ENCODE results near the gene COX11.

COX11 gene

GRCh38 chr17:54967621-54968261 lies 713 bp downstream of the COX11 start:
- no peak for FAIRE-seq

GRCh38 chr17:54956791-54957190 lies 11.7 kb downstream of the COX11 start:
- FAIRE-seq, result no peak

GRCh38 chr17:54951286-54951685 lies 17.2 kb downstream of the COX11 start:
- FAIRE-seq, result no peak

- no peak for FAIRE-seq
These were observed 18.3 kb downstream of the COX11 start for GRCh38 chr17:54950116-54950515.

- FAIRE-seq, result no peak
These were observed 20.1 kb downstream of the COX11 start for GRCh38 chr17:54948380-54948779.

DNA sequence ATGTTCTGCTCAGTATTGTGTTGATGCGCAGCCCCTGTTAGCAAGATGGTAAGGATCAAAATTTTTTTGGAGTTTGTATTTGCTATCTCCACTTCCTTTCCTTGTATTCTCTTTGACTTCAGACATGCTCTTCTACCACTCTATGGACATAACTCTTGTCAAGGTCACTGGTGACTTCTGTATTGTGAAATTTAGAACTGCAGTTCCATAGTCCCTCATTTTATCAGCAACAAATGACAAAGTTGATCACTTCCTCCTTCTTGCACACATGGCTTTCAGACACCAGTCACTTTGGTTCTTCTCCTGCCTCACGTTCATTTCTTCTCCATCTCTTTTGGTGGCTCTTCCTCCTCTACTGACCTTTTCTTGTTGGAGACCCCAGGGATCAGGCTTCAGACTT lies 21.1 kb downstream of the COX11 start:
- FAIRE-seq, result no peak

- FAIRE-seq, result no peak
These were observed 22.8 kb downstream of the COX11 start for GRCh38 chr17:54945671-54946070.

- no peak for FAIRE-seq
These were observed 23.2 kb downstream of the COX11 start for GRCh38 chr17:54945231-54945630.

- no peak for FAIRE-seq
These were observed 23.7 kb downstream of the COX11 start for GRCh38 chr17:54944796-54945195.

DNA sequence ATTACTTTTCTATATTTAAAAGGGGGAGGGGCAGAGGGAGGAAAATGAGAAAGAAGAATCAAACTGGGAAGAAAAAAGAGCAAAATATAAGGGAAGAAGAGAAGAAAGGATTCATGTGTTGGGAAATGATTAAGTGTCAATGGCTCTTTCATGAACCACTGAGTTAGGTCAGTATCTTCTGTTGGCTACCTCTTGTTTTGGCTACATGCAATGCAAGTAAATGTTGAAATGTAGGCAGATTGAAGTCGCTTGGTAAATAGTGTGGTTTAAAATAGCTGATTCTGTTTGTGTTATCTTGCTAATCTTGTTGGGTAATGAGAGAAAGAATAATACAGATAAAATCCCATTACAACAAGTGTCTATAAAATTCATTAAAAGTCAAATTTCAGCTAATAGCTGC lies 27.2 kb downstream of the COX11 start:
- FAIRE-seq, result no peak

GRCh38 chr17:54937426-54937825 lies 31.0 kb downstream of the COX11 start:
- FAIRE-seq, result no peak

DNA sequence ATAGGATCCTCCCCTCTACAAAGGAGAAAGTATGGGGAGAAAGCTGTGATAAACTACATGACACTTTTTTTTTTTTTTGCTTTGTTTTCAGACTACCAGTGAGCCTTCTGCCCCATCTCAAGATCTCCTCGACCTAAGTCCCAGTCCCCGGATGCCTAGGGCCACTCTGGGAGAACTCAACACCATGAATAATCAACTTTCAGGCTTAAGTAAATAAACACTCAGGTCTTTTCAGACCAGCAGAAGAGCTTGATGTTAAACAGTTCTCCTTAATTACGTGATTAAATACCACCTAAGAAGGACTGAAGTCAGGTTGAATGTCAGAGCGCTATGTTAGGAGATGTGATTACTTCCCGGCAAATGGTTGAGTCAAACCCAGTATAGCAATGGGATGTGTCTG lies 31.4 kb downstream of the COX11 start:
- FAIRE-seq, result no peak

GRCh38 chr17:54935471-54935870 lies 33.0 kb downstream of the COX11 start:
- no peak for FAIRE-seq

DNA sequence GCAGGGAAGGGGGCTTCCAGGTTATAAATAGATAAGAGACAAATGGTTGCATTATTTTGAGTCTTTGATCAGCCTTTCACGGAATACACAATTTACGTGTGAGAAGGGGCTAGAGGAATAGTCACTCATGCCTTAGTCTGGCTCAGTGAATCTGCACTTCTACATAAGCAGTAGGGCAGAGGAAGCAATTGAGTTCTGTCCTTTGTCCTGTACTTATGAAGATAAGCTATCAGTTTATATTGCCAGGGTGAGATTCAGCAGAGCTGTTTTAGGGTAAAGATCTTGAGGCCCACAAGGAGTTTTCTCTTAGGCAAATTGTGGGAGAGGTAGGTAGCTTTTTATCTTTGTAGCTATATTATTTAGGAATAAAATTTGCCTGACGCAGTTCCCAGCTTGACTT lies 34.5 kb downstream of the COX11 start:
- FAIRE-seq, result no peak

- FAIRE-seq, result no peak
These were observed 35.7 kb downstream of the COX11 start for GRCh38 chr17:54932711-54933110.

- no peak for FAIRE-seq
These were observed 40.9 kb downstream of the COX11 start for GRCh38 chr17:54927525-54927924.

DNA sequence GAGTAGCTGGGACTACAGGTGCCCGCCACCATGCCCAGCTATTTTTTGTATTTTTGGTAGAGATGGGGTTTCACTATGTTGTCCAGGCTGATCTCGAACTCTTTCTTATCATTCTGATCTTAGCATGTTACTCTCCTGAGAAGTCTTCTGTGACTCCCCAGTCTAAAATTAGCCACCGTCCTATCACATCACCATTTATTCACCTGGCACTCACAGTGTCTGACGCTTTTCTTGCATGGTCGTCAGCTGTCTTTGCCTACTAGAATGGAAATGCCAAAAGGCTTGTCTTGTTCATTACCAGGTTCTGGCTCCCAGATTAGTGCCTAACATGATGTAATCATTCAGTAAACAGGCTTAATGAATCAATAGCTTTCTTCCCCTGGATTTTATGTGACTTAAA lies 44.0 kb downstream of the COX11 start:
- FAIRE-seq, result no peak

- no peak for FAIRE-seq
These were observed 47.6 kb downstream of the COX11 start for GRCh38 chr17:54920819-54921218.

- no peak for FAIRE-seq
These were observed 49.0 kb downstream of the COX11 start for GRCh38 chr17:54919425-54919824.

DNA sequence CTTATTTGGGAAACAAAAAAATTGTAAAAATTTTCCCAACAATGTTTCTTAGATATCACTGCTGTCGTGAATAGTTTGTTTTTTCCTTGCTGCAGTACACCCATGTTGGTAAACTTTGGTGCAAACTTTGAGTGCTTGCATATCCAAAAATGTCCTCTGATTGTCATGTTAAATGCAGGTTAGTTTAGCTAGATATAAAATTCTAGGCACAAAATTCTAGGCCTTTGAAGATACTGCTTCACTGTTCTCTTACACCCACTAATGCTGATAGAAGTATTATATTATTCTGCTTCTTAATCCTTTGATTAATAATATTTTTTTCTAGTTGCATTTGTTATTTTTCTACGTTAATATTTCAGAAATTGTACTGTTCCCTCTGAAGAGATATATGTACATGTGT lies 51.7 kb downstream of the COX11 start:
- no peak for FAIRE-seq

Data from colon (tissue), 2 donors.